Neuronal stem cell (in vitro differentiated cells): ENCODE measurements around the gene TAX1BP3.

Experiments used
- DNase-seq: peaks from one replicate; pipeline ENCODE4 v3.0.0-alpha.2; 2013; ENCODE audit warnings: low spot score
- H2AFZ ChIP-seq: one replicate; pipeline ENCODE4 v1.6.1; 2013; ENCODE audit warnings: mild to moderate bottlenecking, low read length, inconsistent platforms
- H2AK5ac ChIP-seq: 2 replicates; pipeline ENCODE4 v1.6.1; 2013; ENCODE audit warnings: low read depth, mild to moderate bottlenecking, inconsistent platforms, low read length, moderate library complexity, mixed read lengths
- H2BK120ac ChIP-seq: 2 replicates; pipeline ENCODE4 v1.6.1; 2013; ENCODE audit warnings: low read depth, mild to moderate bottlenecking, inconsistent platforms, low read length, moderate library complexity, mixed read lengths
- H2BK12ac ChIP-seq: one replicate; pipeline ENCODE4 v1.6.1; 2013; ENCODE audit warnings: low read length, inconsistent platforms
- H2BK15ac ChIP-seq: 2 replicates; pipeline ENCODE4 v1.6.1; 2013; ENCODE audit warnings: mild to moderate bottlenecking, low read length, inconsistent platforms, mixed read lengths
- H2BK5ac ChIP-seq: one replicate; pipeline ENCODE4 v1.6.1; 2013; ENCODE audit warnings: inconsistent platforms, mild to moderate bottlenecking, low read length, moderate library complexity
- H3K14ac ChIP-seq: one replicate; pipeline ENCODE4 v1.6.1; 2013; ENCODE audit warnings: low read length, inconsistent platforms
- H3K18ac ChIP-seq: 2 replicates; pipeline ENCODE4 v1.6.1; 2013; ENCODE audit warnings: low read length, inconsistent platforms
- H3K23ac ChIP-seq: 2 replicates; pipeline ENCODE4 v1.6.1; 2013; ENCODE audit warnings: low read depth, mild to moderate bottlenecking, mixed read lengths, low read length, inconsistent platforms; ENCODE audit not compliant: poor library complexity
- H3K27ac ChIP-seq: replicated peaks from 3 replicates; pipeline ENCODE4 v1.5.1; 2013; ENCODE audit warnings: low read length, inconsistent platforms
- H3K27me3 ChIP-seq, 3 experiments: 2 replicates each; pipeline ENCODE4 v1.6.1; 2013; ENCODE audit warnings: low read length in 3 of 3, mild to moderate bottlenecking in 2 of 3, inconsistent platforms in 1 of 3, low read depth in 1 of 3, mixed read lengths in 1 of 3, moderate library complexity in 1 of 3; ENCODE audit not compliant: control insufficient read depth in 3 of 3, insufficient read depth in 3 of 3
- H3K36me3 ChIP-seq, 2 donors: replicated peaks in 1 of 2; 2 replicates each; pipeline ENCODE4 v1.6.1; 2013; ENCODE audit warnings: low read length in 2 of 2; ENCODE audit not compliant: control insufficient read depth in 2 of 2, insufficient read depth in 2 of 2
- H3K4ac ChIP-seq: 2 replicates; pipeline ENCODE4 v1.6.1; 2013; ENCODE audit warnings: inconsistent platforms, mild to moderate bottlenecking, low read length, moderate library complexity
- H3K4me1 ChIP-seq, 2 donors: 1 replicate in 1 of 2; 2 replicates in 1 of 2; pipeline ENCODE4 v1.6.1; 2013; ENCODE audit warnings: low read length in 2 of 2, low read depth in 1 of 2; ENCODE audit not compliant: control insufficient read depth in 2 of 2, insufficient read depth in 1 of 2
- H3K4me2 ChIP-seq: one replicate; pipeline ENCODE4 v1.6.1; 2013; ENCODE audit warnings: mild to moderate bottlenecking, low read length, inconsistent platforms; ENCODE audit not compliant: insufficient read depth, poor library complexity, severe bottlenecking
- H3K4me3 ChIP-seq, 2 donors: 2 replicates each; pipeline ENCODE4 v1.5.1; 2013; ENCODE audit warnings: low read length in 2 of 2, mild to moderate bottlenecking in 2 of 2, inconsistent platforms in 1 of 2, moderate library complexity in 1 of 2
- H3K79me1 ChIP-seq: one replicate; pipeline ENCODE4 v1.6.1; 2013; ENCODE audit warnings: low read depth, mild to moderate bottlenecking, inconsistent platforms, low read length, moderate library complexity
- H3K9ac ChIP-seq: one replicate; pipeline ENCODE4 v1.6.1; 2013; ENCODE audit warnings: mild to moderate bottlenecking, low read depth, low read length, inconsistent platforms; ENCODE audit not compliant: poor library complexity
- H3K9me3 ChIP-seq, 2 donors: replicated peaks in 1 of 2; 2 replicates each; pipeline versions ENCODE3 to v1.6.1; 2013; ENCODE audit warnings: low read length in 2 of 2, mild to moderate bottlenecking in 2 of 2, inconsistent platforms in 1 of 2, low read depth in 1 of 2, mixed read lengths in 1 of 2, moderate library complexity in 1 of 2; ENCODE audit not compliant: control insufficient read depth in 2 of 2, insufficient read depth in 1 of 2
- H4K8ac ChIP-seq: one replicate; pipeline ENCODE4 v1.6.1; 2013; ENCODE audit warnings: low read depth, mild to moderate bottlenecking, inconsistent platforms, low read length, moderate library complexity
- H4K91ac ChIP-seq: one replicate; pipeline ENCODE4 v1.6.1; 2013; ENCODE audit warnings: low read length, low read depth, mild to moderate bottlenecking, inconsistent platforms; ENCODE audit not compliant: poor library complexity
- WGBS, 2 donors: extraction: QIAGEN DNeasy Blood & Tissue Kit; methylation state at CpG; one replicate each; pipeline ENCODE4 v1.1.7; 2013; ENCODE audit warnings: missing lambda C conversion rate in 2 of 2, mixed read lengths in 1 of 2; ENCODE audit not compliant: insufficient read length in 2 of 2, insufficient replicate concordance in 1 of 2; ENCODE audit errors: extremely low coverage in 2 of 2; 5-methylcytosine and 5-hydroxymethylcytosine counted together

TAX1BP3 gene

DNA sequence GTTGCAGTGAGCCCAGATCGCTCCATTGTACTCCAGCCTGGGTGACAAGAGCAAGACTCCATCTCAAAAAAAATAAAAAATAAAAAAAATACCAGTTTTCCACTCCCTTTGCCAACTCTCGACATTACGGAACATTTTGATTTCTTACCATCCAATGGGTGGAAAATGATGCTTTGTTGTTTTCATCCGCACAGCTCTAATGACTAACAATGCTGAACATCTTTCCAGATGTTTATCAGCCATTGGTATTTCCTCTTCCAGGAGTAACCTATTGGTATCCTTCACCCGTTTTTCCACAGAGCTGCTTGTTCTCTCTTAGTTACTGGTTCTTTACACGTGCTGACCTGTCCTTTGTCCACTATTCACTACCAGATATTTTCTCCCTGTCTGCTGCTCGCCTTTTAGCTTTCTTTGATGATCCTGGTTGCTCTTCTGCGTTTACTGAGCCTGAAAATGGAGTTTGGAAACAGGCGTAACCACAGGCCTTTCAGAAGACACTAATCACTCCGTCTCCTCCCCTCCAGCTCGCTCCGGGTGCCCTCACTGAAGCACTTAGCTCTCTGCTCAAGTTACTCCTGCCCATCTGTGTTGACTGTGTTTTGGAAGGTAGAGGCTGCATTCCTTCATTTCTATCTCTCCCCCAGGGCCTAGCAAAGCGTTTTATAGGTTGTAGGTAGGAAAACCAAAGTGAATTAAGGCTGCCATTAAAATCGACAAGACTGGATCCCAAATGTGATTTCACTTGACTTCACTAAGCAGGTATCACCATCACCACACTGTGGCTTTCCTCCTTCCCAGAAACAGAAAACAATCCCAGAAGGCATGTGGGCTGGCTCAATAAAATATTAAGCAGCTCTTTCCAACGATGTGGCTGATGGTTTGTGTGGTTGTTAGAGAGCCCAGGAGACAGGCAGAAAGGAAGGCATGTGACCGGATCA, 41.3 kb downstream of the TAX1BP3 start:
- Histone ChIP-seq H3K4me2 (no peak overlapping the region), H4K91ac (no peak overlapping the region), H3K79me1 (peaks cover 2% of the 10 kb centered on the region), H4K8ac (no peak overlapping the region), H3K4ac (no peak overlapping the region), H2BK12ac (no peak overlapping the region), H2BK120ac (no peak overlapping the region), H3K36me3 (peaks cover 30 to 74% of the 10 kb centered on the region in 2 donors), H3K27me3 (no peaks in the 10 kb centered on the region), H3K4me1 (no peaks in the 10 kb centered on the region), H3K9me3 (no peaks in the 10 kb centered on the region), H3K18ac (no peak overlapping the region), H3K23ac (no peak overlapping the region), H3K14ac (no peak overlapping the region), H3K9ac (no peak overlapping the region), H2BK5ac (no peak overlapping the region), H3K4me3 (no peak overlapping the region), H2AFZ (no peak overlapping the region), H2BK15ac (no peak overlapping the region), H2AK5ac (no peak overlapping the region), H3K27ac (no peak overlapping the region)
- WGBS, 2 donors, result no CpG with 5 or more reads among the region's 16 CpGs
- DNase-seq, result no peak

DNA sequence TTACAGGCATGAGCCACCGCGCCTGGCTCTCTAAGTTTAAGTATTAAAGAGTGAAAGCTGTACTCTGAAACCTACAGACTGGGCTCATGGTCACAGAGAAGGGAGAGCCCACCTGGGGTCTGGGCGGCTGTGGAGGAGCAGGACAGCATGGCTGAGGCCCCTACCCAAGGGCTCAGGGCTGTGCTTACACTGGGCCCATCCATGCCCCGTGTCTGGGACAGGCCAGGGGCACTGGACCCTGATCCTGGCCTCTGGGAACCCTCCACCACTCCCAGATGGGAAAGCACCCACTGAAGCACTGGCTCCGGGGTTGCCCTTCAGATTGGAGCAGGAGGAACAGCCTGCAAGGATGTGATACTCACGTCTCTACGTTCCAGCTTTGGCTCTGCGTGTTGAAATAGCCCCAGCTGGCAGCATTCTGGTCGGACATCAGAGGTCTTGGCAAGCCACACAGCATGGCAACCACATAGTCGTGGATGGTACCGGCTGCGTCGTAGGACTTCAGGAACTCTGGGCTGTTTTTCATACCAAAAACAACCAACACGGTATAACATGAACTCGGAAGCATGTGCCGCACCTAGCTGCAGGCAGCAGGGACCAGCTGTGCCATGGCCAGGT, 45.3 kb downstream of the TAX1BP3 start:
- Histone ChIP-seq H3K4me3 (no peak overlapping the region), H2BK5ac (no peak overlapping the region), H2AK5ac (no peak overlapping the region), H3K4ac (no peak overlapping the region), H3K36me3 (peaks cover 32 to 75% of the 10 kb centered on the region in 2 donors), H2AFZ (no peak overlapping the region), H2BK15ac (no peak overlapping the region), H4K8ac (no peak overlapping the region), H4K91ac (no peak overlapping the region), H3K27ac (no peak overlapping the region), H3K79me1 (no peaks in the 10 kb centered on the region), H2BK120ac (no peak overlapping the region), H3K18ac (no peak overlapping the region), H2BK12ac (no peak overlapping the region), H3K27me3 (no peaks in the 10 kb centered on the region), H3K14ac (no peak overlapping the region), H3K9me3 (peaks cover 0 to 7% of the 10 kb centered on the region in 2 donors), H3K9ac (peak overlapping the region; percentile 30), H3K23ac (peak overlapping the region; percentile 31), H3K4me1 (no peaks in the 10 kb centered on the region), H3K4me2 (no peak overlapping the region)
- no peak for DNase-seq
- no CpG with 5 or more reads among the region's 16 CpGs for WGBS, 2 donors

DNA sequence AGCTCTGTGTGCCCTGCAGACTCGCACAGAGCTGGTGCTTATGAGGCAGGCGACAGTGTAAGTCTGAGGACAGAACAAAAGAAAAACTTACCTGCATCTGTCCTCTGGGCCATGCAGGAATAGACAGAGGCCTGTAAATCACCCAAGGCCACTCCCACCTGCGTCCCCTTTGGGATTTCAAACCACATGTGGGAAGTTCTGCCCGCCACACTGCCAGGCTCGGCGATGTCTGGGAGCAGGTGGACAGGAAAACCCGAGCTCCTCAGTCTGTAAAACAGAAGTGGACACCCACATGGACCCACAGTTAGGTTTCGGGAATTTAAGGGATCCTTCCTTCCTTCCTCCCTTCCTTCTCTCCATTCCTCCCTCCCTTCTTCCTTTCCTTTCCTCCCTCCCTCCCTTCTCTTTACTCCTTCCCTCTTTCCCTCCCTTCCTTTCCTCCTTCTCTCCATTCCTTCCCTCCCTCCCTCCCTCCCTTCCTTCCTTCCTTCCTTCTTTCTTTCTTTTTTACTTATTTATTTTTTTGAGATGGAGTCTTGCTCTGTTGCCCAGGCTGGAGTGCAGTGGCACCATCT, 47.1 kb downstream of the TAX1BP3 start:
- Histone ChIP-seq H3K4me3 (no peak overlapping the region), H2BK15ac (no peak overlapping the region), H3K27me3 (no peaks in the 10 kb centered on the region), H4K8ac (no peak overlapping the region), H3K4ac (no peak overlapping the region), H3K27ac (no peak overlapping the region), H3K9ac (no peak overlapping the region), H3K4me1 (no peaks in the 10 kb centered on the region), H3K23ac (no peak overlapping the region), H2BK12ac (no peak overlapping the region), H3K36me3 (peaks cover 37 to 76% of the 10 kb centered on the region in 2 donors), H3K14ac (no peak overlapping the region), H2BK120ac (no peak overlapping the region), H2BK5ac (no peak overlapping the region), H3K9me3 (peaks cover 4 to 16% of the 10 kb centered on the region in 2 donors), H3K4me2 (no peak overlapping the region), H3K18ac (no peak overlapping the region), H4K91ac (no peak overlapping the region), H2AFZ (no peak overlapping the region), H3K79me1 (no peaks in the 10 kb centered on the region), H2AK5ac (no peak overlapping the region)
- DNase-seq, result no peak
- no CpG with 5 or more reads among the region's 8 CpGs for WGBS, 2 donors
